OCI-LY7 (cell line): ENCODE data around the gene IQCK. TPM values are rescaled to one million over a fixed set of nuclear protein-coding genes. Genes with fewer than 3 reads are reported as not detected.
"Not testable (repeated sequence)": the region's sequence is repeated elsewhere in the genome, so short reads cannot be mapped to it uniquely, and the experiment has no call there.

Experiments used
- BruUV-seq: library from RNA; stranded (reverse); fragments of 400-500 nt; replicated peaks from 2 replicates; lab custom pipeline; 2021; lab: Mats Ljungman, UMichigan
- CTCF ChIA-PET: fragments of 300-600 bp; sonication (Branson Sonifier 250); formaldehyde crosslinking; loops from one replicate; lab custom pipeline; 2022; ENCODE audit warnings: antibody characterized with exemption; ENCODE audit not compliant: unreplicated experiment; lab: Charles Lee
- POLR2A ChIA-PET: fragments of 300-600 bp; sonication (Branson Sonifier 250); formaldehyde crosslinking; loops from one replicate; lab custom pipeline; 2022; ENCODE audit warnings: antibody characterized with exemption; lab: Charles Lee
- DNase-seq: peaks from one replicate; pipeline ENCODE4 v3.0.0-alpha.2; 2015; ENCODE audit warnings: low spot score
- H2AFZ ChIP-seq: fragments of 200-600 bp; sonication (generic), shearing (Covaris generic); 2 replicates; pipeline ENCODE4 v1.6.1; 2014; ENCODE audit warnings: mild to moderate bottlenecking, antibody characterized with exemption, low read length, moderate library complexity
- H3K27ac ChIP-seq: fragments of 200-600 bp; sonication (generic); 2 replicates; pipeline ENCODE4 v1.5.1; 2014; ENCODE audit warnings: mixed run types, low read depth, mild to moderate bottlenecking, moderate library complexity, low read length, inconsistent platforms; ENCODE audit not compliant: poor library complexity, severe bottlenecking
- H3K36me3 ChIP-seq: fragments of 200-600 bp; sonication (generic); 2 replicates; pipeline ENCODE4 v1.6.1; 2014; ENCODE audit warnings: mild to moderate bottlenecking, antibody characterized with exemption, low read length, moderate library complexity, mixed read lengths; ENCODE audit not compliant: insufficient read depth
- H3K4me1 ChIP-seq: fragments of 200-600 bp; sonication (generic); 2 replicates; pipeline ENCODE4 v1.5.1; 2014; ENCODE audit warnings: mild to moderate bottlenecking, low read length; ENCODE audit not compliant: insufficient read depth, poor library complexity, severe bottlenecking
- H3K4me2 ChIP-seq: fragments of 200-600 bp; sonication (generic); 2 replicates; pipeline ENCODE4 v1.6.1; 2014; ENCODE audit warnings: mild to moderate bottlenecking, low read length
- H3K4me3 ChIP-seq: fragments of 200-600 bp; sonication (generic); 2 replicates; pipeline ENCODE4 v1.5.1; 2014; ENCODE audit warnings: mild to moderate bottlenecking, low read depth, low read length; ENCODE audit not compliant: poor library complexity, severe bottlenecking
- H3K79me2 ChIP-seq: fragments of 200-600 bp; sonication (generic); 2 replicates; pipeline ENCODE4 v1.6.1; 2016; ENCODE audit warnings: low read depth, mild to moderate bottlenecking, low read length, moderate library complexity, mixed read lengths; ENCODE audit not compliant: insufficient read depth
- H3K9me2 ChIP-seq: fragments of 200-600 bp; sonication (generic); 2 replicates; pipeline ENCODE4 v1.6.1; 2016; ENCODE audit warnings: mild to moderate bottlenecking, low read length, mixed read lengths; ENCODE audit not compliant: insufficient read depth
- H3K9me3 ChIP-seq: fragments of 200-600 bp; sonication (generic); 2 replicates; pipeline ENCODE4 v1.6.1; 2014; ENCODE audit warnings: mild to moderate bottlenecking, mixed run types, low read length, mixed read lengths
- H4K20me1 ChIP-seq: fragments of 200-600 bp; sonication (generic); 2 replicates; pipeline ENCODE4 v1.6.1; 2014; ENCODE audit warnings: mild to moderate bottlenecking, antibody characterized with exemption, low read length, moderate library complexity, mixed read lengths; ENCODE audit not compliant: insufficient read depth
- EZH2phosphoT487 ChIP-seq: fragments of 200-600 bp; sonication (generic); IDR thresholded peaks from 2 replicates; pipeline ENCODE4 v1.6.1; 2018; ENCODE audit warnings: low read depth, borderline replicate concordance, mild to moderate bottlenecking, mixed run types, antibody characterized with exemption, low read length, moderate library complexity, mixed read lengths
- intact Hi-C: fragments of 100-400 bp; cut with micrococcal nuclease; formaldehyde crosslinking; loops from one replicate; pipeline ENCODE4 v1.10.0; 2022; ENCODE audit not compliant: unreplicated experiment
- total RNA-seq, 2 experiments: library from RNA; depleted of rRNA in 1 of 2; stranded (reverse); fragments of >200 nt in 1 of 2; shearing (Covaris generic) in 1 of 2; gene quantifications; 2 replicates each; pipeline ENCODE4 v1.2.3, GENCODE V29; 2014 to 2022
- TF ChIP-seq, protein P1 (sequence below): fragments of 200-600 bp; sonication (generic); conservative IDR thresholded peaks from 2 replicates; pipeline ENCODE4 v1.5.1; 2014; ENCODE audit warnings: mild to moderate bottlenecking, antibody characterized with exemption, low read length, moderate library complexity, mixed read lengths

Gene IQCK
- total RNA-seq, 2 experiments from 2014 or later: 2.2 to 4.3 TPM

GRCh38 chr16:19785081-19785480, 67.0 kb downstream of the IQCK start:
- H3K4me3 ChIP-seq: no peak overlapping the region
- no peak for DNase-seq
- no peak overlapping the region for H3K27ac ChIP-seq
- no peaks in the 10 kb centered on the region for H4K20me1 ChIP-seq
- no peaks in the 10 kb centered on the region for H3K79me2 ChIP-seq
- TF ChIP-seq, protein P1, sequence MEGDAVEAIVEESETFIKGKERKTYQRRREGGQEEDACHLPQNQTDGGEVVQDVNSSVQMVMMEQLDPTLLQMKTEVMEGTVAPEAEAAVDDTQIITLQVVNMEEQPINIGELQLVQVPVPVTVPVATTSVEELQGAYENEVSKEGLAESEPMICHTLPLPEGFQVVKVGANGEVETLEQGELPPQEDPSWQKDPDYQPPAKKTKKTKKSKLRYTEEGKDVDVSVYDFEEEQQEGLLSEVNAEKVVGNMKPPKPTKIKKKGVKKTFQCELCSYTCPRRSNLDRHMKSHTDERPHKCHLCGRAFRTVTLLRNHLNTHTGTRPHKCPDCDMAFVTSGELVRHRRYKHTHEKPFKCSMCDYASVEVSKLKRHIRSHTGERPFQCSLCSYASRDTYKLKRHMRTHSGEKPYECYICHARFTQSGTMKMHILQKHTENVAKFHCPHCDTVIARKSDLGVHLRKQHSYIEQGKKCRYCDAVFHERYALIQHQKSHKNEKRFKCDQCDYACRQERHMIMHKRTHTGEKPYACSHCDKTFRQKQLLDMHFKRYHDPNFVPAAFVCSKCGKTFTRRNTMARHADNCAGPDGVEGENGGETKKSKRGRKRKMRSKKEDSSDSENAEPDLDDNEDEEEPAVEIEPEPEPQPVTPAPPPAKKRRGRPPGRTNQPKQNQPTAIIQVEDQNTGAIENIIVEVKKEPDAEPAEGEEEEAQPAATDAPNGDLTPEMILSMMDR: no peak
- no peak for TF ChIP-seq EZH2phosphoT487
- no peaks in the 10 kb centered on the region for H3K4me1 ChIP-seq
- ChIA-PET CTCF (no interaction called here), POLR2A (interaction anchor here (0.6 kb wide), 1 partner anchor 20 kb away, joined by 7 read pairs; no protein-coding TSS in a partner anchor)
- no peaks in the 10 kb centered on the region for H3K9me3 ChIP-seq
- H3K9me2 ChIP-seq: no peaks in the 10 kb centered on the region
- no peak overlapping the region for H3K4me2 ChIP-seq
- intact Hi-C loops: no loop called here
- no peaks in the 10 kb centered on the region for H3K36me3 ChIP-seq
- no TSS peak for BruUV-seq
- H2AFZ ChIP-seq: no peak overlapping the region

GRCh38 chr16:19785512-19786130, 67.5 kb downstream of the IQCK start:
- Histone ChIP-seq H3K4me3 (no peak overlapping the region), H4K20me1 (no peaks in the 10 kb centered on the region), H3K9me2 (no peaks in the 10 kb centered on the region), H3K79me2 (no peaks in the 10 kb centered on the region), H3K4me2 (no peak overlapping the region), H3K9me3 (no peaks in the 10 kb centered on the region), H3K4me1 (no peaks in the 10 kb centered on the region), H3K36me3 (no peaks in the 10 kb centered on the region), H3K27ac (no peak overlapping the region), H2AFZ (no peak overlapping the region)
- POLR2A ChIA-PET: interaction anchor here (0.6 kb wide), 1 partner anchor 21 kb away, joined by 7 read pairs; no protein-coding TSS in a partner anchor
- no peak for TF ChIP-seq EZH2phosphoT487
- TF ChIP-seq, protein P1: no peak
- no peak for DNase-seq
- CTCF ChIA-PET: no interaction called here
- intact Hi-C loops: no loop called here
- no TSS peak for BruUV-seq

- H3K4me3 ChIP-seq, H3K79me2 ChIP-seq, H3K36me3 ChIP-seq, H3K27ac ChIP-seq, H2AFZ ChIP-seq, H4K20me1 ChIP-seq, POLR2A ChIA-PET, H3K9me3 ChIP-seq, CTCF ChIA-PET, intact Hi-C loops, H3K4me1 ChIP-seq, DNase-seq, H3K9me2 ChIP-seq, H3K4me2 ChIP-seq, BruUV-seq: not testable (repeated sequence)
Measured at GRCh38 chr16:19801369-19801768, 83.3 kb downstream of the IQCK start.

GRCh38 chr16:19801824-19802223, 83.8 kb downstream of the IQCK start:
- H3K4me1 ChIP-seq, intact Hi-C loops, H3K27ac ChIP-seq, H3K79me2 ChIP-seq, CTCF ChIA-PET, BruUV-seq, H3K36me3 ChIP-seq, H3K9me3 ChIP-seq, DNase-seq, H2AFZ ChIP-seq, H3K4me3 ChIP-seq, H4K20me1 ChIP-seq, H3K4me2 ChIP-seq, H3K9me2 ChIP-seq, POLR2A ChIA-PET: not testable (repeated sequence)
